ENCODE measurements around the gene USP35.

DNA sequence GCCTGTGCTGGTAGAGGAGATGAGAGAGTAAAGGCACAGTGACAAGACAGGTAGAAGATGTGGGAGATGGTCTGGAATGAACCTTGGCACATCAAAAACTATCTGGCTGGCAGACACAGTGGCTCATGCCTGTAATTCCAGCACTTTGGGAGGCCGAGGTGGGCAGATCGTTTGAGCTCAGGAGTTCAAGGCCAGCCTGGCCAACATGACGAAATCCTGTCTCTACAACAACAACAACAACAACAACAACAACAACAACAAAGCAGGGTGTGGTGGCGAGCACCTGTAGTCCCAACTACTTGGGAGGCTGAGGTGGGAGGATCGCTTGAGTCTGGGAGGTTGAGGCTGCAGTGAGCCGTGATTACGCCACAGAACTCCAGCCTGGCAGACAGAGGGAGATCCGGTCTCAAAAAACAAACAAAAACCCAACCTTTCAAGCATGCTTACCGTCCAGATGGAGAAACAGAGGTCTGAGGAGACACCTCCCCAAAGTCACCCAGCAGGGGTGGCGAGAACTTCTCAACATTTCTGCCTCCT, 12.0 kb upstream of the USP35 start:
- TF ChIP-seq, protein P1, sequence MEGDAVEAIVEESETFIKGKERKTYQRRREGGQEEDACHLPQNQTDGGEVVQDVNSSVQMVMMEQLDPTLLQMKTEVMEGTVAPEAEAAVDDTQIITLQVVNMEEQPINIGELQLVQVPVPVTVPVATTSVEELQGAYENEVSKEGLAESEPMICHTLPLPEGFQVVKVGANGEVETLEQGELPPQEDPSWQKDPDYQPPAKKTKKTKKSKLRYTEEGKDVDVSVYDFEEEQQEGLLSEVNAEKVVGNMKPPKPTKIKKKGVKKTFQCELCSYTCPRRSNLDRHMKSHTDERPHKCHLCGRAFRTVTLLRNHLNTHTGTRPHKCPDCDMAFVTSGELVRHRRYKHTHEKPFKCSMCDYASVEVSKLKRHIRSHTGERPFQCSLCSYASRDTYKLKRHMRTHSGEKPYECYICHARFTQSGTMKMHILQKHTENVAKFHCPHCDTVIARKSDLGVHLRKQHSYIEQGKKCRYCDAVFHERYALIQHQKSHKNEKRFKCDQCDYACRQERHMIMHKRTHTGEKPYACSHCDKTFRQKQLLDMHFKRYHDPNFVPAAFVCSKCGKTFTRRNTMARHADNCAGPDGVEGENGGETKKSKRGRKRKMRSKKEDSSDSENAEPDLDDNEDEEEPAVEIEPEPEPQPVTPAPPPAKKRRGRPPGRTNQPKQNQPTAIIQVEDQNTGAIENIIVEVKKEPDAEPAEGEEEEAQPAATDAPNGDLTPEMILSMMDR (IDR thresholded peaks at IDR 0.05): no peak
- TF ChIP-seq POLR2A (IDR thresholded peaks at IDR 0.05): no peak

Data from Peyer's patch (tissue), 4 donors.